Measurements from ENCODE around the gene CACYBP. TPM values are rescaled to one million over a fixed set of nuclear protein-coding genes. Genes with fewer than 3 reads are reported as not detected.

Gene CACYBP, protein sequence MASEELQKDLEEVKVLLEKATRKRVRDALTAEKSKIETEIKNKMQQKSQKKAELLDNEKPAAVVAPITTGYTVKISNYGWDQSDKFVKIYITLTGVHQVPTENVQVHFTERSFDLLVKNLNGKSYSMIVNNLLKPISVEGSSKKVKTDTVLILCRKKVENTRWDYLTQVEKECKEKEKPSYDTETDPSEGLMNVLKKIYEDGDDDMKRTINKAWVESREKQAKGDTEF
- total RNA-seq, result 100 to 1,000 TPM; 140 to 146 TPM
- 86.3 TPM for polyA plus RNA-seq (2013, experiment 1 of 2)
- 83.2 TPM for polyA plus RNA-seq (2013, experiment 2 of 2)
- total RNA-seq, result 36.6 to 352 (median 90.8) reads per million in 172 experiments

DNA sequence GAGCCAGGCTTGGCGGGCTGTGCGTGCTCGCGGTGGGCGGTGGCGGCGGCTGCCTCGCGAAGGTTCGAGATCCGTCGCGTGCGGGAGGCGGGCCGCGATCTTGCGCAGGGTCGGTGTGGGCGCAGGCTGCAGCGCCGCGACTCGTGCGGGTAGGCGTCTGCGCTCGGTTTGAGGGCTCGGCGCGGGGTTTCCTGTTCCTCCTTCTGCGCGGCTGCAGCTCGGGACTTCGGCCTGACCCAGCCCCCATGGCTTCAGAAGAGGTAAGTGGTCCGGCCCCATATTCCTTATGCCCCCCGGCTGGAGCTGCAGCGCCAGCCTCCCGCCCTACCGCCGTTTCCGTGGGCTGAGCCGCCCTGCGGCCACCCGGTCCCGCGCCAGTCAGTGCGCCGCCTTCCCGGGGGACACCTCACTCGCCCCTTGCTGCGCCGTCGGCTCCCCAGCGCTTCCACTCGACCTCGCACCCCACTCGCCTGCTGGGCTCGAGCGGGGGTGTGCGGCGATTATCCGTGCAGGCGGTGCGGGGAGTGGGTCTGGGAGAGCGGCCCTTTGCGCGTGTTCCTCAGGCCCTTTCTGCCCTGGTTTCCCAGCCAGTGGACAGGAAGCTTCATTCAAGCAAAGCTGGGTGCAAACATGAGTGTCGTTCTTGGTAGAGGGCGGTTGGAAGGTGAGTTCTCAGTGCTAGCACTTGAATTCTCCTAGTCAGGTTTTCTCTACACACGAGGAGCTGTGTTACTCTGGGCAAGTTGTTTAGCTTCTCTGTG is at the start of gene CACYBP:
CACYBP (plus strand) TSS at position 12 of the 761 bp plus-strand sequence; CDS start at position 246, 234 bp downstream.
- TF ChIP-seq, protein P1, sequence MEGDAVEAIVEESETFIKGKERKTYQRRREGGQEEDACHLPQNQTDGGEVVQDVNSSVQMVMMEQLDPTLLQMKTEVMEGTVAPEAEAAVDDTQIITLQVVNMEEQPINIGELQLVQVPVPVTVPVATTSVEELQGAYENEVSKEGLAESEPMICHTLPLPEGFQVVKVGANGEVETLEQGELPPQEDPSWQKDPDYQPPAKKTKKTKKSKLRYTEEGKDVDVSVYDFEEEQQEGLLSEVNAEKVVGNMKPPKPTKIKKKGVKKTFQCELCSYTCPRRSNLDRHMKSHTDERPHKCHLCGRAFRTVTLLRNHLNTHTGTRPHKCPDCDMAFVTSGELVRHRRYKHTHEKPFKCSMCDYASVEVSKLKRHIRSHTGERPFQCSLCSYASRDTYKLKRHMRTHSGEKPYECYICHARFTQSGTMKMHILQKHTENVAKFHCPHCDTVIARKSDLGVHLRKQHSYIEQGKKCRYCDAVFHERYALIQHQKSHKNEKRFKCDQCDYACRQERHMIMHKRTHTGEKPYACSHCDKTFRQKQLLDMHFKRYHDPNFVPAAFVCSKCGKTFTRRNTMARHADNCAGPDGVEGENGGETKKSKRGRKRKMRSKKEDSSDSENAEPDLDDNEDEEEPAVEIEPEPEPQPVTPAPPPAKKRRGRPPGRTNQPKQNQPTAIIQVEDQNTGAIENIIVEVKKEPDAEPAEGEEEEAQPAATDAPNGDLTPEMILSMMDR (IDR thresholded peaks at IDR 0.05), result no peak
- H3K4me3 Mint-ChIP-seq, result no peak within 1 kb of the TSS
- Histone ChIP-seq H3K27ac (ENCODE audit: low read depth in 1 of 2, low read length in 2 of 2) (peak within 1 kb of the TSS; percentile 96 to 100), H3K4me1 (ENCODE audit: insufficient read depth, low read length) (peaks cover 23% of the 10 kb centered on the region), H3K27me3 (ENCODE audit: control insufficient read depth in 1 of 2, insufficient read depth in 2 of 2, low read length in 2 of 2) (no peaks in the 10 kb centered on the region), H3K9me3 (ENCODE audit: control insufficient read depth in 1 of 2, insufficient read depth in 1 of 2, low read length in 2 of 2) (no peaks in the 10 kb centered on the region), H3K4me3 (ENCODE audit: low read length) (peak within 1 kb of the TSS; percentile 74), H3K36me3 (ENCODE audit: insufficient read depth, low read length) (peaks cover 7% of the 10 kb centered on the region)
- POLR2A ChIA-PET, result interaction anchor here (0.6 to 4.9 kb wide), 43 partner anchors 10 to 1524 kb away, joined by 3 to 338 read pairs (median 5); partner anchors contain the start of genes CENPL, COP1, DARS2 and GAS5
- peak in 5 of 14 experiments; percentile 20 to 56 (median 32) for DNase-seq
- CTCF ChIA-PET, result interaction anchor here (1.0 to 4.5 kb wide), 9 partner anchors 13 to 1285 kb away, joined by 3 to 30 read pairs (median 4); partner anchors contain the start of genes KLHL20 and MRPS14
- intact Hi-C loops (cut with DNase I, micrococcal nuclease), result loop anchor here (1.0 to 10.0 kb wide), 11 partner anchors 23 to 1518 kb away; partner anchors contain the start of genes GAS5 (in 1 of the 2), KLHL20 (in 1 of the 2), MRPS14 (in 1 of the 2) and RABGAP1L (in 1 of the 2)
- H3K27me3 Mint-ChIP-seq, result no peaks in the 10 kb centered on the region
- no peaks in the 10 kb centered on the region for H3K9me3 Mint-ChIP-seq
- peaks cover 51% of the 10 kb centered on the region for H3K4me1 Mint-ChIP-seq (ENCODE audit: low read depth)
- ATAC-seq (ENCODE audit: poor library complexity), result no peak
- H3K27ac Mint-ChIP-seq, result no peak within 1 kb of the TSS
- H3K36me3 Mint-ChIP-seq (ENCODE audit: low read depth), result peaks cover 21% of the 10 kb centered on the region

DNA sequence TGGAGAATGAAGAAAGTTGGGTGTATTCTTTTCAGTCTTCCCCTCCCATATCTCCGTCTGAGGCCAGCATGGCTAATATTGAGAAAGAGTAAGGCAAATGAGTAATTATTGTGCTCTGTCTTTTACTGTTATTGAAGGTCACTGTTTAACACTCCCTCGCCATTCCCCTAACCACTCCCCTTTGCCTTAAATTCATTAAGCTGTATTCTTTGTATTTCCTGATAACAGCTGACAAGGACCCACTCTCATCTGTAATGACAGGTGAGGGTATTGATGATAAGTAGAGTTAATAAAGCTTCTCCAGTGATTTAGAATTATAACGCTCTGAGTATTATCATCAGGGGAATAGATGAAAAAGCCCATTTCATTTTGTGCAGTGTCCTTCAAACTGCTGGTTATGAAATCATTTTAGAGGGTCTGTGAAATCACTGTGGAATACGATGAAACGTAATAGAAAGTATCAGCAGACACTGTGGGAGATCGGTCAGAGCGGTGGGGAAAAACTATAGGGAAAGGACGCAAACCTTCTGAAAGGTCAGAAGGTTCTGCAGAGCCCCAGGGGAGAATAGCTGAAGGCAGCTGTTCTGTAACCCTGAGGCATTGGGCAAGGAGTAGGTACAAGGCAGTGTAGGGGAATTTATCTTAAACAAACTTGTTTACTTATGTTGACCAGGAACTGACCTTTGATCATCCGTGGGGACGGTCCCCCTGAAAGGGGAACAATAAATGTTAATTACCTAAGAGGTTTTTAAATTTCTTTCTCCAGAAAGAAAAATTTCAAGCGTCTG is 46.3 kb upstream of the CACYBP start:
- no peaks in the 10 kb centered on the region for H3K27me3 Mint-ChIP-seq
- Histone ChIP-seq H3K27ac (ENCODE audit: low read depth in 1 of 2, low read length in 2 of 2) (no peak overlapping the region), H3K4me1 (ENCODE audit: insufficient read depth, low read length) (peaks cover 6% of the 10 kb centered on the region), H3K27me3 (ENCODE audit: control insufficient read depth in 1 of 2, insufficient read depth in 2 of 2, low read length in 2 of 2) (no peaks in the 10 kb centered on the region), H3K9me3 (ENCODE audit: control insufficient read depth in 1 of 2, insufficient read depth in 1 of 2, low read length in 2 of 2) (no peaks in the 10 kb centered on the region), H3K36me3 (ENCODE audit: insufficient read depth, low read length) (no peaks in the 10 kb centered on the region), H3K4me3 (ENCODE audit: low read length) (no peak overlapping the region)
- H3K36me3 Mint-ChIP-seq (ENCODE audit: low read depth), result peaks cover 9% of the 10 kb centered on the region
- DNase-seq (no peak), ATAC-seq (ENCODE audit: poor library complexity) (no peak)
- POLR2A ChIA-PET, result interaction anchor here (1.3 to 2.4 kb wide), 5 partner anchors 11 to 154 kb away, joined by 3 to 9 read pairs (median 5); partner anchors contain the start of gene CACYBP
- intact Hi-C loops (cut with DNase I, micrococcal nuclease), result loop anchor here in 1 of 2 experiments (5.0 kb wide), 1 partner anchor 51 kb away; no protein-coding TSS in a partner anchor
- CTCF ChIA-PET, result no interaction called here
- peaks cover 40% of the 10 kb centered on the region for H3K4me1 Mint-ChIP-seq (ENCODE audit: low read depth)
- H3K4me3 Mint-ChIP-seq, result no peak overlapping the region
- TF ChIP-seq, protein P1 (IDR thresholded peaks at IDR 0.05), result no peak
- no peaks in the 10 kb centered on the region for H3K9me3 Mint-ChIP-seq
- peak overlapping the region; percentile 61 for H3K27ac Mint-ChIP-seq

Data from CD4-positive, alpha-beta T cell (primary cell).